ENCODE data around the gene ZNF592.

Gene ZNF592

DNA sequence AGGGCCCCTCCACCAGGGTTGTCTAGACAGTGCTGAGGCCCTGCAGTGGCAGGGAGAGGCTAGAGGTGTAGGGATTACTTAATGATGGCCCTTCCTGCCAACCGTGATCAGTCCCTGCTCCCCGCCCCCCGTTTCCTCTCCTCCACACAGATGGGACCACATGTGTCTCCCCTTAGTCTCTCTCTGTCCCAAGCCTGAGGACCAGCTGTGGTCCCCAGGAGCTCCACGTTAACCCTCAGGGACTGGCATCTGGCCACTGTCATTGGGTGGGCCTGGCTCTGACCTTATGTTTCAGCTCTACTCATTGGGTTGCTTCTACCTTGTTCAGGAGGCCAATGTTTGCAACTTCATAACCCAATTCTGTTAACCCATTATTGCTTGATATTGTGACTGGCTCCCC is 62.8 kb downstream of the ZNF592 start:
- DNase-seq: no peak

- DNase-seq: no peak
Observed at GRCh38 chr15:84811828-84812227, 63.4 kb downstream of the ZNF592 start.

DNA sequence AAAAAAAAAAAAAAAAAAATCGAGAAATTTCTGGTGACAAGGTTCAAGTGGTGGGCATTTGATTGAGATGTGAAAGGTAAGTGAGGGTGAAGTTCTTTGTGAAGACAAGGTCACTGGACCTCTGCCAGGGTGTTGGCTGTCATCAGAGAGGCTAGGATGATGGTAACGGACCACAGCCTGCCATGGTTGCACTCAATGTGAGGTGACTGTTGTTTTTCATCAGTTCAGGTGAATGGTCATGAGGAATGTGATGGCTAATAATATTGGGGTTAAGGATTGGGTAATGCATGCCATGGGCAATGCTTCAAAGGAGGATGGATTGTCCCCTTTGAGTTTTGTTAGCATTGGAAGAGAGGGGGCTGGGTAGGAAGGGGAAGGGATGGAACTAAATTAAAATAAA is 64.5 kb downstream of the ZNF592 start:
- DNase-seq: no peak

DNA sequence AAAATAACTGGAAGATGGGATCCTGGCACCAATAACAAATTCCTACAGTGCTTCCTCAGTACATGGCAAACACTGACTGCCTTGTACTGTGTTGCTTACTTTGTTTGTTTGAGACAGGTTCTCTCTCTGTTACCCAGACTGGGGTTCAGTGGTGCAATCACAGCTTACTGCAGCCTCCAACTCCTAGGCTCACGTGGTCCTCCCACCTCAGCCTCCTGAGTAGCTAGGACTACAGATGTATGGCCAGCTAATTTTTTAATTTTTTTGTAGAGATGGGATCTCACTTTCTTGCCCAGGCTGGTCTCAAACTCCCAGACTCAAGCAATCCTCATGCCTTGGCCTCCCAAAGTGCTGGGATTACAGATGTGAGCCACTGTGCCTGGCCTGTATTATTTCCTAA is 65.0 kb downstream of the ZNF592 start:
- no peak for DNase-seq

GRCh38 chr15:84813931-84814330 is 65.5 kb downstream of the ZNF592 start:
- no peak for DNase-seq

DNA sequence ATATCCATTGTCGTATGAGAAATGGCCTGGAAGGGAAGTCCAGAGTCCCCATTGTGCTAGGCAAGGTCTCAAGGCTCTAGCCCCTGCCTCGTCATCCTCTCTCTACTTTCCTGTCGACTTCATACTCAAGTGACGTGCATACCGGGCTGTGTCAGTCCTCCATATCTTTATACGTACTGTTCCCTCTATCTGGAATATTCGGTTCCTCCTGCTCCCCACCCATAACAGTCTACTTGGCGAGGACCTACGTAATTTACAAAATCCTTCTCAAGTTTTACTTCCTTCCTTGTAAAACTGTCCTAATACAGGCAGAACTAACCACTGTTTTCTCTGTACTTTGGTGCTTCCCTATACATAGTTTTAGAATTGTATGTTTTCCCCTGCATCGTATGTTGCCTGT is 66.5 kb downstream of the ZNF592 start:
- DNase-seq: no peak

DNA sequence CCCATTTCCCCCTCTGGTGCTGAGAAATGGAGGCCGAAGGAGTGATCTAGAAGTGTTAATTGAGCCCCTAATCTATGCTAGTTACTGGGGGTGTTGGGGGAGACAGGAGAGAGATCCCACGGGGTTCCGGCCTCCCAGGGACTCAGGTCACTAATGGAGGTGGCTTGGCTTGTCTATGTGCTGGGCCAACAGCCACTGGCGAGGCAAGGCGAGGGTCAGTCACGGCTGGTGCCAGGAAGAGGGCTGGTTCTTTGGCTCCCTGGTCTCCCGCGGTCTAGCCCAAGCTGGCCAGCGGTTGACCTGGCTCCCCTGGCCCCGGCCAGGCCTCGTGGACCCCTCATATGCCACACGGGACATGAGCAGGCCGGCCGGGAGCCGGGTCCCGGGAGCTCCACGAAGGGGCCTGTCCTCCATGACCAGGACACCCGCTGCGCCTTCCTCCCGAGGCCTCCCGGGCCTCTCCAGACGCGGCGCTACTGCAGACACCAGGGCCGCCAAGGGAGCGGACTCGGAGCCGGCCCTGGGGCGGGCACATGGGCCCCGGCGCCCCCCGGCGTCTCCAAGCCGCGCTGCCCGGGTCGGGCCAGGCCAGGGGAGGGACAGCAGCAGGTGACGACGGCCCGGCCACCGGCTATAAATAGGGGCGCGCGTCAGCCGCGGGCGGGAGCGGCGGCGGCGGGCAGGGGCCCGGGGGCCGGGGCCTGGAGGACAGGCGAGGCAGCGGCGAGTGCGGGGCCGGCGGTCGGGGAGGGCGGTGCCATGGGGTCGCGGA is 68.5 kb downstream of the ZNF592 start, which contains the start of gene ALPK3:
Gene ALPK3 (plus strand): TSS at position 663 of the 772 bp plus-strand sequence. CDS start 97 bp downstream, at position 760.
- no peak for DNase-seq

- no peak for DNase-seq
Observed at GRCh38 chr15:84817466-84818081, 69.2 kb downstream of the ZNF592 start.

DNA sequence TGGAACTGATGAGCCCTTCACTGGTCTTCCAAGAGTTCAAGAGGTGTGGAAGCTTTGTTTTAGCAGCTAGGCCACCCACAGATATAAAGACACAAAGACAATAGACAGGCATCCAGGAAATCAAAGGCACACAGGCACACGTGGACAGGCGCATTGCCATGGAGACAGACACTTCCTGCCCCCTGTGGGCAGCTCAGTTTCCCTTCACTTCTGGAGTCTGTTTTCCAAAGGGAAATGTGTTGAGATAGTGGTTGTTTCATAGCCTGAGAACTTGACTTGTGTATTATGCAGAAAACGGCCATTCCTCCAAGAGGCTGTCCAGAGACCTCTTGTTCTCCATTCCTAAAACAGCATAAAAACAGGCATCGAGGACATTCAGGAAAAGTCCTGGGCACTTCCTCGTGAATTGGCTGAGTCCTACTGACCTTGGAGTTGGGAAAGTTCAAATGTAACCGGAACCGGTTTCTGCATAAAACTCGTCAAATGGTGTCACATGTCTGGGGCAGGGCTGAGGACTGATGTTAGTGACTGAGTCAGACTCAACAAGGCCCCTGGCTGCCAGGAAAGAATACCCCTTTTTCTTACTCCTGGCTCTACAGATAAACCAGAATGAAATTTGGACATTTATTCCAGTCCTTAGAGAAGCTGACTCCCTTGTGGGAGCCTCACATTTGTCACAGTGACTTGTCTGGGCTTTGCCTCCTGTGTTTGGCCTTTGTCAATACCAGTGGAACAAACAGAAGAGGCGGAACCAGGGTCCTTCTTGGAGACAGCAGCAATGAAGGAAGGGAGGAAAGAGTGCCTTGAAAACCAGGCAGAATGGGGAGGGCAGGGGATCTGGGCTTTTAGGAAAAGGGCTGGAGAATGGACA is 70.1 kb downstream of the ZNF592 start:
- DNase-seq: no peak

GRCh38 chr15:84819291-84819768 is 70.9 kb downstream of the ZNF592 start:
- no peak for DNase-seq

- no peak for DNase-seq
Observed at GRCh38 chr15:84819791-84820190, 71.4 kb downstream of the ZNF592 start.

GRCh38 chr15:84821501-84822021 is 73.2 kb downstream of the ZNF592 start:
- DNase-seq: no peak

DNA sequence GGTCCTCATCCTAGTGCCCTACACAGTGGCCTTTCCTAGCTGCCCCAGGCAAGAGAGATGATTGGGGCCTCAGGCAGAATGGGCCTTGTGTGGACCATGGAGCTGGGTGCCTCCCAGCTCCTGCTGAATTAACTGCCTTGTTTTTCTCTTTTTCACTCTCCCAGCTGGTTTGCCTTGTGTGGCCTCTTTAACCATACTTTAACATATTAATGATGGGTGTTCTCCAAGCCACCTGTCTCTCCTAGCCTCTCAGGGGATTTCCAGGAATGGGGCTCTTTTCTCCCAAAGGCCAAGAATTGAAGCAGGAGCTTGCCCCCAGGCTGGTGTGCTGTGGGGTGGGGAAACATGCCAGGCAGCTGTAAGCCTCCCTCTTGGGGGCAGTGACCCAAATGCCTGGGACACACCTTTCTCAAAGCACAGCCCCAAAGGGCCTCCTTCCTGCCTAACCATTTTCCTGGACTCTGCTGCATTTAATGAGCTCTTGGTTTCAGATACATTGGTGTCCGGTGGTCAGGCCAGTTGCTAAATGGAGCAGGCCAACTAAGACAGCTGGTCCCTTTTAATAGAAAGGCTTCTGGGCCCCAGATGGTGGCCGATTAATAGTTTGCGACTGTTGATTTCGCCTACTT is 74.4 kb downstream of the ZNF592 start:
- DNase-seq: no peak

DNA sequence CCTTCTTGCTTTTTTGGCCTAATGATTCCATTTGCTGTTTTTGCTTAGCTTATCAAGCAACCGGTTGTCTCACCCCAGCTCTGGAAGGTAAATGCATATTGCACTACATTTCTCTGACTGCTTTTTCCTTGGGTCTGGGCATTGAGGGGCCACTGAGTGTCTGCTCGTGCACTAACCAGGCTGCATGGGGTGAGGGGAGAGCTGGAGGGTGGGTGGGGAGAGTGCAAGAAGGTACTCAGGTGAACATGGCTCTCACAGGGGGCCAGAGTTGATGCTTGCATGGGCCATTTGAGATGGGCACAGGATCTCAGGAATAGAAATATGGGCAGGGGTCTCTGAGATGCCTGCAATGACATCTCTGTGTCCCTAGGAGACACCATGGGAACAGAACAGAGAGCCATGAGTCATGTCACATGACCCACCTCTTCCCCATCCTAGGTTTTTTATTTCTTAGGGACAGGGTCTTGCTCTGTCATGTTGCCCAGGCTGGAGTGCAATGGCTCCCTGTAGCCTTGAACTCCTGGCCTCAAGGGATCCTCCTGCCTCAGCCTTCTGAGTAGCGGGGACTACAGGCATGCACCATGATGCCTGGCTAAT is 75.0 kb downstream of the ZNF592 start:
- DNase-seq: no peak

DNA sequence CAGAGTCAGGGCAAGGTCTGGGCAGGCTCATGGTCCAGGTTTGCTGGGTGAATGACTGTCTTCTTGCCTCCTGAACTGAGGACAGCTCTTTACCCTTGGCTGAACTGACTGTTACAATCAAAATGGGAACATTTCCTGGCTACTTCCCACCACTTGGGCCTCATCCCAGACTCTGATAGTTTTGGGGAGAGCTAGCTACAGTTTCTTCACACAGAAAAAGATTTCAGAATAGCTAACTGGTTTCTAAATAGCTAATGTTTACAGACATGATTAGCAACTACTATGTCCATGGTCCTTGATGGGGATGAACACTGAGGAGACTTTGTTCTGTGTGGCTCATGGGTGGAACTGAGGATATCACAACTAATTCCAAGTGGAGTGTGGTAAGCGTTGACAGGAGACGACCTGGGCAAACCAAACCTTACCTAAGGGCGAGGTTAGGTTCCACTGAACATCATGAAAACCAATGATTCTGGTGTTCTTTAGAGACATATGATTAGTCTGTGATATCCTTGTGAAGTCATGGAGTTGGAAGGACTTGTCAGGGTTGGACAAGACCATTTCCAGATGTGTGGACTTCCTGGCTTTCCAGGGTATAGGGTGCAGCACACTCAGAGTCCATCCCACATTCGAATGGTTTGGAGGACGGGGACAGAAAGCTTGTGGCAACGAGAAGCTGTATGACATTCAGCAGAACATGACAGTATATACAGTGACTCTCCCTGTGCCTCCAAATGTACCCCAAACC is 76.0 kb downstream of the ZNF592 start:
- no peak for DNase-seq

DNA sequence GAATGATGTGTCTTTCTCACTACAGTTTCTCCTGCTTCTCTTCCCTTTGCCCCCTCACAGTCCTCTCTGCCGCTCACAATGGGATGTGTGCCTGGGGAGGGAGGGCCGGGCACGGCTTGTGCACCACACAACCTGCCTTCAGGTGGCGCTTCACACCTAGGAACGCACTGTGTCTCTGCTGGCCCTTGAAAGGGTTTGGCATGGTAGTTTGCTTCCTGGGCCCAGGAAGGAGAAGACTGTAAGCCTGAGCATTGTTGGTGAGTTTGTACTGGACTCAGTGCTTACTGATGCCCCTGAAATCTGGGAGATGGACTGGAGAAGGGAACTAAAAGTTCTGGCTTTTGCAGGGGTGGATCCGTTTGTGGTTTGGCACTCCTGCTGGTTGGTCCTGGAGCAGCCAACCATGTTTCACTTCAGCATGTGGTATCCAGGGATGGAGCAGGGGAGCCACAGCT is 78.0 kb downstream of the ZNF592 start:
- DNase-seq: peak; percentile 24

- DNase-seq: no peak
Observed at GRCh38 chr15:84827246-84827645, 78.9 kb downstream of the ZNF592 start.

DNA sequence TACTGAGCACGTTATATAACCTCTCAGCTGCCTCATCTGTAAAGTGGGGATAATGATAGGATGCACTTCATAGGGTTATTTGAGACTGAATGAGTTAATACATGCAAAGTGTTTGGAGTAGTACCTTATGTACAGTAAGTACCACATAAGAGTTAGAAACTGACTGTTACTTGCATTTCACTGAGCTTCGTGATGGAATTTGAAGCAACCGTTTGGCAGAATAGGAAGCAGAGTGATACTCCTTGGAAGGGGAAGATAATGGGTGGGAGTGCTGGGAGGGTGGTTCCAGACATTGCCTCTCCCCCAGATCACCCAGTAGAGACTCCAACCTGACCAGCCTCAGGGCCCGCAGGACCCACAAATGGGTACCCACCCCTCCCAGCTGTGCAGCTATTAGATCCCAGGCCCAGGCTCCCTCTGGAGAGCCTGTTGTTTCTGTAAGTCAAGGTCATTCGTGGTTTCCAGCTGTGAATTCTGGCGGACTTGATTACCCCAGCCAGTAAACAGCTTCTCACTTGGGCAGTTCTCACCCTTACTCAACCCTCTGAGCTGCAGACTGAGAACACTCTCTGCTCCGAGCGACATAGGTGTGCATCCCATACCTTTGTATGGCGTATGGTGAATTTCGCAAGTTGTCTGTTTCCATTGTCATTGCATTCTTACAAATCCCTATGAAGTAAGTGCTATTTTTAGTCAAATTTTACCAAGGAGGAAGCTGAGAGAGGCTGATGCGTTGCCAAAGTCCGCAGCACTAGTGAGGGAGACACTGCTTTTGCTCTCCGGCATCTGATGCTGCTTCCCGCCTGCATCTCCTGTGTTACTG is 79.9 kb downstream of the ZNF592 start:
- no peak for DNase-seq

- DNase-seq: no peak
Observed at GRCh38 chr15:84829428-84829827, 81.0 kb downstream of the ZNF592 start.

GRCh38 chr15:84830036-84830435 is 81.6 kb downstream of the ZNF592 start:
- no peak for DNase-seq

DNA sequence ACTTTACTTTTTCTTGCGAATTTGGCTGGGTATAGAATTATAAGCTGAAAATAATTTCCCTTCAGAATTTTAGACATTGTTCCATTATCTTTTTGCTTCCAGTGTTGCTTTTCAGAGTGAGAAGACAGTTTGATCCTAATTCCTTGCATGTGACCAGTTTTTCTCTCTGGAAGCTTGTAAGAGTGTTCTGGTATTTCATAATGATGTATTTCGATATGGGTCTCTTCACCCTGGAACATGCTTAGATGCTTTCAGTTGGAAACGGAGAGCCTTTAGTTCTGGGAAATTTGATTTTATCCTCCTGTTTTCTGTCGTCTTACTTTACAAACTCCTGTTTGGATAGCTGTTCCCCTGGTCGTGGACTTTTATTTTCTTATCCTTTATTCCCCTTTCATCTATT is 82.6 kb downstream of the ZNF592 start:
- no peak for DNase-seq

Data from EL (cell line).